ENCODE data around the gene MRPL53.

The MRPL53 gene

DNA sequence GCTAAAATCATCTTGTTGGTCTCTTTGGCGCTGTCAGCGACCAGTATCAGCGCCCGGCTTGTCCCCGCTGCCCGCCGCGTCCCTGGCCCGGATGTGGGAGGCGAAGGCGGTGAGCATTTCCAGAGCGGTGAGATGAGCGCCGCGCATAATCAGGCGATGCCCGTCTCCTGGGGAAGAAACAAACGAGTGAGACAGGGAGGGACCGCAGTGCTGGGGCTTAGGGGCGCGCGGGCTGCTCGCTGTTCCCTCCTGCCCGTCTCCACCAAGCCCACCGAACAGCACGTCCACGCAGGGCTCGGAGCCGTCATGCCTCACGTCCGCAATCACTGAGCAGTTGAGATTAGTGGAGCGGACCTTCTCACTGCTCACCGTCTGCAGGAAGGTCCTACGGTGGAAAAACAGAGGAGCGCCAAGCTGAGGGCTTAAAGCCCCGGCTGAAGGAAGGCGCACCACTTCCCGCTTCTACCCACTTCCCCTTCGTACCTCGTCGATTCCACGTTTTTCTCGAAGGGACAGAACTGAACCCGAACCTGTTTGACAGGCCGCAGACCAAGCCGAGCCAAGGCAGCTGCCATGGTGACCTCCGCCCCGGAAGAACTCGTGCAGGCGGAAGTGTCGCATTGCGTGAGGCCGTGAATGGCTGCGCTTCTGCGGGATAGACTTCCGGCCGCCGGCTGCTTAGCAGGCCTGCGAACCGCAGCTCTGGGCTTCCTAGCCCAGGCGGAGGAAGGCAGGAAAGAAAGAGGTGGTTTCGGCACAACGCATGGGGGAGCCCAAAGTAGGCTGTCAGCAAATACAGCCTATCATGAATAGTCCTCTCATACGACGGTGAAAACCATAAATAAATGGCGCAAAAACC is at the start of gene MRPL53:
Gene MRPL53, minus strand, starts transcription at position 595 of the 859 bp plus-strand sequence. Its CDS starts 20 bp downstream, at position 575.
- peak; percentile 94 to 96 for DNase-seq (ENCODE audit: low read depth in 1 of 2, low spot score in 1 of 2)

DNA sequence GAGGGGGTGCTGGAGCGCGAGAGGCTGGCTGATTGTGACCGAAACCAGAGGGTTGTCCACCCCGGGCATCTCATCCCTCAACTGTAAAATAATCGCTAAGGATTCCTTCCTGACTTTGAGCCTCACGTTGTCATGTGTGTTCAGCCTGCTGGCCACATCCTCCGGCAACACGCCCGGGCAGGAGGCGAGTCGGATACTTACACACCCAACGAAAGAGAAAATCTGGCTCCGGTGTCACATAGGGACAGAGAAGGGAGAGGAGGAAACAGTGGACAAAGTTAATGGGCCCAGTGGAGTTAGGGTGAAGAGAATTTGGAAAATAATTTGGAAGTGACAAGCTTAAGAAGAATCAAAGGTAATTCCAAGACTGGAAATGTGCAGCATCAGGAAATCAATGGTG is 44.2 kb upstream of the MRPL53 start:
- DNase-seq (ENCODE audit: low read depth in 1 of 2, low spot score in 1 of 2): no peak

DNA sequence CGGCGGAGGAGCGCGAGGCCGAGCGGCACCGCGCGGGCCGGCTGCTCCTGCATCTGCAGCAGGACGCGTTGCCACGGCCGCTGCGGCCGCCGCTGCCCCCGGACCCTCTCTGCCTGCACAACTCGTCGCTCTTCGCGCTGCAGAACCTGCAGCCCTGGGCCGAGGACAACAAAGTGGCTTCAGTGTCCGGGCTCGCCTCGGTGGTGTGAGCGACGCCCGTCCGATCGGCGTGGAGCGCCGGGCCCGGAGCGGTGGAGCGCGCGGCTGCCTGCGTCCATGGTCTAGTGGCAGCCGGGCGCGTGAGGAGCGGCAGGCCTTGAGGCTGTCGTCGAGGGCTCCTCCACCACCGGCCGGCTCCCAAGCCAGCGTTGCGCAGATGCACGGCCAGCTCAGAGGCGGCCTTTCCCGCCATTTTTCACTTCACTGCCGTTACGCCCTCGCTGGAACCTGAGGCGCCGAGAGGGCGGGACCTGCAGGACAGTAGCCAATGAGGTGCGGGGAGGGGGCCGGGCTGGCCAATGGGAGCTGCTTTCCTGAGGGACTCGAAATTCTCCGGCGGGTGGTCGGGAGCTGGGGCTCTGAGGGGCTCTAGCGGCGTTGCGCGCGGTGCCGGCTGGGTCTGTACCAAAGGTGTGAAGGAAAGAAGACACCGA is 43.6 kb upstream of the MRPL53 start:
- peak; percentile 49 to 76 for DNase-seq (ENCODE audit: low read depth in 1 of 2, low spot score in 1 of 2)

DNA sequence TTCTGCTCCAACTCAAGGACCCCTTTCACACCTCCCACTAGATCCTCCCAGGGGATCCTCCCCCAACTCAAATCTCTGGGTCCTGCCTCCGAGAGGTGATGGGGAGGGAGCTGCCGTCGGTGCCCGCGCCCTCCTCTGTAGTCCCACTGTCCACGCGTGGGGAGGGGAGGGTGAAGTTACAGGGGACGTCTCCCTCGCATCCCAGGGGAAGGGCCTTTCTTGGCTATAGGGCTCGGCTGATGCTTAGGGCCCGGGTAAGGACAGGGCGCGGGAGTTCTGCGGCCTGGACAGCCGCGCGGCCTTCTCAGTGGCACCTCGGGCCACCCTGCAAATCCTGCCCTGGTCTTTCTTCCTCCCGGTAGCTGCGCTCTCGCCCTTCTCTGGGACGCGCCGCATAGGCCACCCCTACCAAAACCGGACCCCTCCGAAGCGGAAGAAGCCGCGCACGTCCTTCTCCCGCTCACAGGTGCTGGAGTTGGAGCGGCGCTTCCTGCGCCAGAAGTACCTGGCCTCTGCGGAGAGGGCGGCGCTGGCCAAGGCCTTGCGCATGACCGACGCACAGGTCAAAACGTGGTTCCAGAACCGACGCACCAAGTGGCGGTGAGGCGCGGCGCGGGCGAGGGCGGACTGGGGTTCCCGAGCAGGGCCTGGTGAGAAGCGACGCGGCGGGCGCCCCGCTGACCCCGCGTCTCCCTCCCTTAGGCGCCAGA is 42.9 kb upstream of the MRPL53 start:
- no peak for DNase-seq (ENCODE audit: low read depth in 1 of 2, low spot score in 1 of 2)

DNA sequence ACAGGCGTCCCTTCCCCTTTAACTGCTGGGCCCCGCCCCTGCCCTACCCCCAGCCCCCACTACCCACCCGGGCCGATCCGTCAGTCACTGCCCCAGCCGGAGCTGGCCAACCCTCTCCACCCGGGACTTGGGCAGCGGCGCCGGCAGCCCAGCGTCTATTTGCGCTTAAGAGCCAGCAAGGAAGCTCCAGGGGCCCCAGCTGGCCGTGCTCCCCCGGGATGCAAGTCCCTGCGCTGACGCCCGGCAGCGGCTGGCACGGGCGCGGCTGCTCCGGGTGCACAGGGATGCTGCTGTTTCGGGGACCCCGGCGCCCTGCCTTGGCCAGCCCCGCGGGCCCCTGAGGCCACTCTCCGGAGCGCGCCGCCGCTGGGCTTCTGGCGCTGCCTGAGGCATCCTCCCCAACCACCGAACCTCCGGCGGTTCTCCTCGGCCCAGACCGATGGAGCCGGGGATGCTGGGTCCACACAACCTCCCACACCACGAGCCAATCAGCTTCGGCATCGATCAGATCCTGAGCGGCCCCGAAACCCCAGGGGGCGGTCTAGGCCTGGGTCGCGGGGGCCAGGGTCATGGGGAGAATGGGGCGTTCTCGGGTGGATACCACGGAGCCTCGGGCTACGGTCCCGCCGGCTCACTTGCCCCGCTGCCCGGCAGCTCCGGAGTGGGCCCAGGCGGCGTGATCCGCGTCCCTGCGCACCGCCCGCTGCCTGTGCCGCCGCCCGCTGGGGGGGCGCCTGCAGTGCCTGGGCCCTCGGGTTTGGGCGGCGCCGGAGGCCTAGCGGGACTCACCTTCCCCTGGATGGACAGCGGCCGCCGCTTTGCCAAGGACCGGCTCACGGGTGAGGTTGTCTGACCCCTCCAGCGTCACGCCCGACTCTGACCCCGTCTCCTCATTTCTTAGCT is 42.1 kb upstream of the MRPL53 start, which contains the start of gene TLX2:
Gene TLX2, plus strand, starts transcription at position 83 of the 903 bp plus-strand sequence. Its CDS starts 357 bp downstream, at position 440.
- no peak for DNase-seq (ENCODE audit: low read depth in 1 of 2, low spot score in 1 of 2)

DNA sequence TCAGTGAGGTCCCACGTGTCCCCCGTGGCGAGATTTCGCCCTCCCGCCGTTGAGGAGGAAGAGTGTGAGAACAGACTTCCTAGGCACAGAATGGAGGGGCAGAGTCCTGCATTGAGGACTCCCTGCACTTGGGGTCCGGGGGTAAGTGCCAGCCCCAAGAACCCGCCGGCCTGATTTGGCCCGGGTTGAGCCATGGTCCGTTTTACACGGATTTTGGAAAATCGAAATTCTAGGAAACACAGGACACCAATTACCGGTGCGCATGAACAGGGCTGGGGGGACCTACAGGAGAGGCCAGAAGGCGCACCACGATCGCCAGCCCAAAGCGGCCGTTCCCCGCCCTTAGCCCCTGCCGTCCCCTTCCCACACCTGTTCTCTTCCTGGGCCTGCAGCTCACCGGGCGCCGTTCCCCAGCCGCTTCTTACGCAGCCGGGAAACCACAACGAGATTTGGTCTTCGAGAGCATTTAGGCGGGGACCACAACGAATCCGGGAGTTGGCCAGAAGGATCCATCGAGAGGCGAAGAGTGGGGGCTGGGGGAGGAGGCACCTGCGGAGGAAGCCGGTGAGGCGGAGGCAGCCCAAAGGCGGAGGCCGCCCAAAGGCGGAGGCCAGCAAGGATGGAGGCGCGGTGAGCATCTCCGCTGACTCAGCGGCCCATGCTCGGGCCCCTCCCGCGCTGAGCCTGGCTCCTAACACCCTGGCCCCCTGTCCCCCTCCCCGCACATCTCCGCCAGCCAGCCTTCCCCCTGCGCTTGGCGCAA is 41.3 kb upstream of the MRPL53 start:
- no peak for DNase-seq (ENCODE audit: low read depth in 1 of 2, low spot score in 1 of 2)

DNA sequence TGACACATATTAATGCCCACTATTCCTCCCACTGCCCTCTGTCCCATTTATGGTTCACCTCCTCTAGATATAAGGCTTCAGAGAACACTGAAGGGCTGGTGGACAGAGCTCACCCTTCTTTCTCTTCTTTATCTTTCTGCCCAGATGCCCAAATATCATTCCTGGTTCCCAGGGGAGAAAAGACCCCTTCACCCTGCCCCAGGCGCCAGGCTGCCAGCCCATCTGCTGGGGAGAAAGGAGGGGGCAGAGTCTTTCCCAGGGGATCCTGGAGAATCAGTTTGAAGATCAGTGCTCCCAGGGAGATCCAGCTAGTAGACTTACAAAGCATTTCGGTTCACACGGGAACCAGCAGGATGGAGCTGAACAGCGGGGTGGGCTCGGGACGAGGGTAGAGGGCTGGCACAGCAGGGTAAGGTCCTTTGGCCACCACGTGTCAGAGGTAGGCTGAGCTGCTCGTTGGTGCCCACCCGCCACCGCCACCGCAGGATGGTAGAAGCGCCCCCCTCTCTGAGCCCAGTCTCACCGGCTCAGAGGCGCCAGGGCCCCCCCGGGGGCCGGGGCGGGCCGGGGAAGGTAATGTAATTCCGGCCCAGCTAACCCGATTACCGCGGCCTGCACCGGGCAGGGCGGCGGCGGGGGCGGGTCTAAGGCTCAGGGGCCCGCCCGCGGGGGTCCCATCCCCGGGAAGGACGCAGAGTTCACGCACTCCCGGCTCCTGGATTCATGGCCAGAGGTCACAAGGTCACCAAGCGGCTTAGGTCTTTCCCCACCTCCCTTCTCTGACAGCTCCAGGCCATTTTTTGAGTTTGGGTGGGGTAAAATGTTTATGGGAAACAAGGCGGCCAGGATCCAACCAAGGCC is 40.5 kb upstream of the MRPL53 start:
- DNase-seq (ENCODE audit: low read depth in 1 of 2, low spot score in 1 of 2): no peak

DNA sequence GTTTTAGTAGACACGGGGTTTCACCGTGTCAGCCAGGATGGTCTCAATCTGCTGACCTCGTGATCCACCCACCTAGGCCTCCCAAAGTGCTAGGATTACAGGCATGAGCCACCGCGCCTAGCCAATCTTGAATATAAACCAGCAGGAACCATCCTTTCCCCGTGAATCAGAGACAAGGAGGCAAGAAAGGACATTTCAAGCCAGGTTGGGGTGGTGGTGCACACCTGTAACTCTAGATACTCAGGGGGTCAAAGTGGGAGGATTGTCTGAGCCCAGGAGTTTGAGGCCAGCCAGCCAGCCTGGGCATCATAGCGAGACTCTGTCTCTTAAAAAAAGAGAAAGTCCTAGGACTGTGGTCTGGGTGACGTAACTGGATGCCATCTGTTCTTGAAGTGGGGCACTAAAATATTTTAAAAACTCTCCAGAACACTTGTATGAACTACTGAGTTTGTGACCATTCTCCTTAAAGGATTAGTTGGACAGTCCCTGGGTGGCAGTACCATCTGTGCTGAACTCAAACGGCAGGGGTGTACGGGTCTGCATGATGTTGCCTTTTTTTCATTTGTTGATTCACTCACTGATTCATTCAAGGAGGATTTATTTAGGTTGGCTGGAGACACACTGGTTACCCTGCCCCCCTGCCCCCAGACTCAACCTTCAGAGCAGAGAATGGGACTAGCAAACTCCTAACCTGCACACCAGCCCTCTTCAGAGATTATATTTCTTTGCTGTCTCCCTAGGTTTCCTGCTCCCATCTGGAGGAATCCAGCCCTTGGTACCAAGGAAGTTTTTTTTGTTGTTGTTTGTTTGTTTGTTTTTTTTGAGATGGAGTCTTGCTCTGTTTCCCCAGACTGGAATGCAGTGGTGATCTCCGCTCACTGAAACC is 38.9 kb upstream of the MRPL53 start:
- no peak for DNase-seq (ENCODE audit: low read depth in 1 of 2, low spot score in 1 of 2)

DNA sequence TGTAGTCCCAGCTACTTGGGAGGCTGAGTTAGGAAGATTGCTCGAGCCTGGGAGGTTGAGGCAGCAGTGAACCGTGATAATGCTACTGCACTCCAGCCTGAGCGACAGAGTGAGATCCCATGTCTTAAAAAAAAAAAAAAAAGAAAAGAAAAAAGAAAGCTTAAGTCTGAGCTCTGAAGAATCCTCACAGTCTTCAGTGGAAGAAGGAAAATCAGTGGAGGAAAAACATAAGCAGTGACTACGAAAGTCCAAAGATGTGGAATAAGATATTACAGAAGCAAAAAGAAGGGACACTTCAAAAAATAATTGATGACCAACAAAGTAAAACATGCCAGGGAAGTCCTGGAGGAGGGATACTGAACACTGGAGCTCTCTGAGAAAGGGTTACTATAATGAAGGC is 37.8 kb upstream of the MRPL53 start:
- no peak for DNase-seq (ENCODE audit: low read depth in 1 of 2, low spot score in 1 of 2)

DNA sequence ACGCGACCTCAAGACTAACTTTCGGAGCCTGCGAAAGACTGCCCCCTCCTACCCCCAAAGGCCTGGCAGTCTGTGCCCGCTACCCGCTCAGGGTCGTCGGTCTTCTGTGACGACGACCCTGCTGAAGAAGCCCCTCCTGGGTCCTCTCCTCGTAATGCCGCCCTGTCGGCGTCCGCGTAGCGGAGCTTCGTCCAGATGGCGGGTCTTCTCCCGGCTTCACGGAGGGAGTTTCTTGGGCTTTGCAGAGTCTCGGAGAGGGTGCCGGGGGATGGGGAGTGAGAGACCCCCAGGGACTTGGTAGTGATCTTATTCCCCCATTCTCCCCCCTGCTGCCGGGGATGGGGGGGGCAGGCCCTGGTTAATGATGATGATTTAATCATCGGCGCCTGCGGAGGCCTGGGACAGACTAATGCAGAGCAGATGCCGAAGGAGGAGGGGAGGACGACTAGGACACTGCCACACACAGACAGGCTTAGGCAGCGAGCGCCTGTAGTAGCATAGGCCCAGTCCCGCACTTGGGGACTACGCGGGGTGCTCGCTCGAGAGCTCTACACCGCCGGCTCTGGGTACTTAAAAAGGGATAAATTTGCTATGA is 35.5 kb upstream of the MRPL53 start:
- DNase-seq (ENCODE audit: low read depth in 1 of 2, low spot score in 1 of 2): no peak

DNA sequence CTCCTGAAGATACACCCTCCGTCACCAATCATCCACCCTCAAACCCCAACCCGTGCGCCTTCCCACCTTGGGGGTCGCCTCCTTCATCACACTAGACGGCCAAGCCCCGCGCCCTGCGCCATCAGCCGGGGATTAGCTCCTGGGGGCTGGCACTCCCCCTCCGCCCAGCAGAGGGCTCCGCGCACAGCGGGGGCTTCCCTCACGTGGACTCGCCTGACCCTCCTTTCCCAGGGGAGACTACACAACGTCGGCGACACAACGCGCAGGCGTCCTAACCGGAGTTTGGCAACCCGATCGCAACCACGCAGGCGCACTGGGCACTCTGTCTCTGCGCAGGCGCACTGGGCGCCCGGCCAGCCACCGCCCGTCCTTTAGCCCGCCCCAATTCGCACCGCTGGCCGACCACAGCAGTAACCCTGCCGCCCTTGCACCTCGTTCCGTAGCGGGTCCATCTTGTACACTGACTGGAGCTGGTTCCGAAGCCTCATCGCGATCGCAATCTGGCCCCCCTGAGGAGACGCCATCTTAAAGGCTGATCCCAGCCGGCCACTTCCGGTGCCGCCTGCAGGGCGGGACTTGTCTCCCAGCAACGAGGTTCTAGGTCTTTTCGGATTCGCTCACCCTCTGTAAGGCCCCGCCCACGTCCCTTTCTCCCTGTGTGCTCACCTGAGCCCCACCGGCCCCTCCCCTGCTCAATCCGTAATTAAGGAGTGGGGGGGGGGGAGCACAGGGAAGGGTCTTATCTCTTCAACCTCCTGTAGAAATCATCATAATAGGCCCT is 34.9 kb upstream of the MRPL53 start, which contains the start of gene PCGF1:
Gene PCGF1, minus strand, starts transcription at position 551 of the 781 bp plus-strand sequence. Its CDS starts 27 bp downstream, at position 524.
- DNase-seq (ENCODE audit: low read depth in 1 of 2, low spot score in 1 of 2): peak; percentile 98

DNA sequence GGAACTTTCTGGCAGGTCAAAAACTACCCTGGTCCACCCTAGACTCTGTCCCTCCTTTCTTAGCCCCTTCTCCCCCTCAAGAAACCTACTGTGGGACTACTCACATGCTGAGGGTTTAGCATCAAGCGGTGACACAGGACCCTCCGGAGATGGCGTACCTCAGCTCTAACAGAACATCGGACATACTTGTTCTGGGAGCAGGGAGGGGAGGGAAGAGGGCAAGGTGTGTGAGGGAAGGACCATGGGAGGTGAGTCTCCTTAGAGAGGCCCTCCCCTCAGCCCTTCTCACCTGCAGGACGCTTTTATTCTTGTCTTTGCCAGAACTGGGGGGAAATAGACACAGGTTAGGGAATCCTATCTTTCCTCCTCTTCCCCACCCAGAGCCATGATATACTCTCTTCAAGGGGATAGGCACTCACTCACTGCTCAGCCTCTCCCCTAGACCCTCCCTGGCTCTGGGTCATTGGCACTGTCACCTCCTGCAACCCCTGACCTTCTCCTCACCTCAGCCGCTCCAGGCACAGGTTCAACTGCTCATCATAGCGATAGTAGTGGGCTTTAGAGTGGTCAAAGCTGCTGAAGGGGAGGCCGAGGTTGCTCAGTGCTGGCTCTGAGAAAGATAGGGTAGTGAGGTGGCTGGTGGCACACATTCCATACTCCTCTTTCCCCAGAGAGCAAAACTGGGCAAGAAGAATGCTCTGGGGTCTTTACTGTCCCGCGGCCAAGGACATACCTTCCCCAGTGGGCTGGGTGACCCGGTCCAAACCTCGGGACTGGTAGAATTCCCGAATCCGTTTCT is 33.2 kb upstream of the MRPL53 start:
- no peak for DNase-seq (ENCODE audit: low read depth in 1 of 2, low spot score in 1 of 2)

DNA sequence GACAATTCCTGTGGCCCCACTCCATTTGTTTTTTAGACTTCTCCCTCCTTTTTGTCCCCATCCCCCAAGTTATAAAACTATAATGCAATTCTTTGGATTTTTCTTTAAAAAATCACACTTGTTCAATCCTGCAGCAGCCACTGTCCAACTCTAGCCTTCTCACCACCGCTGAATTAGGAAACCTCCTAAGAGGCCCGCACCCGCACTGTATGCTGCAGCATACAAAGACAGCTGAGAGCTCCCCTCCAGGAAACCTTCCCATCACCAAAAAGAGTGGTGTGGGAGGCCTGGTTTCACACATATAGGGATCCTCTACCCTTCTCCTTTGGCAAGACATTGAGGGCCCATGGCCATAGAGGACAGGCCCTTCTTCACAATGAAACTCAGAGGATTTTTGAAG is 32.1 kb upstream of the MRPL53 start:
- DNase-seq (ENCODE audit: low read depth in 1 of 2, low spot score in 1 of 2): no peak

DNA sequence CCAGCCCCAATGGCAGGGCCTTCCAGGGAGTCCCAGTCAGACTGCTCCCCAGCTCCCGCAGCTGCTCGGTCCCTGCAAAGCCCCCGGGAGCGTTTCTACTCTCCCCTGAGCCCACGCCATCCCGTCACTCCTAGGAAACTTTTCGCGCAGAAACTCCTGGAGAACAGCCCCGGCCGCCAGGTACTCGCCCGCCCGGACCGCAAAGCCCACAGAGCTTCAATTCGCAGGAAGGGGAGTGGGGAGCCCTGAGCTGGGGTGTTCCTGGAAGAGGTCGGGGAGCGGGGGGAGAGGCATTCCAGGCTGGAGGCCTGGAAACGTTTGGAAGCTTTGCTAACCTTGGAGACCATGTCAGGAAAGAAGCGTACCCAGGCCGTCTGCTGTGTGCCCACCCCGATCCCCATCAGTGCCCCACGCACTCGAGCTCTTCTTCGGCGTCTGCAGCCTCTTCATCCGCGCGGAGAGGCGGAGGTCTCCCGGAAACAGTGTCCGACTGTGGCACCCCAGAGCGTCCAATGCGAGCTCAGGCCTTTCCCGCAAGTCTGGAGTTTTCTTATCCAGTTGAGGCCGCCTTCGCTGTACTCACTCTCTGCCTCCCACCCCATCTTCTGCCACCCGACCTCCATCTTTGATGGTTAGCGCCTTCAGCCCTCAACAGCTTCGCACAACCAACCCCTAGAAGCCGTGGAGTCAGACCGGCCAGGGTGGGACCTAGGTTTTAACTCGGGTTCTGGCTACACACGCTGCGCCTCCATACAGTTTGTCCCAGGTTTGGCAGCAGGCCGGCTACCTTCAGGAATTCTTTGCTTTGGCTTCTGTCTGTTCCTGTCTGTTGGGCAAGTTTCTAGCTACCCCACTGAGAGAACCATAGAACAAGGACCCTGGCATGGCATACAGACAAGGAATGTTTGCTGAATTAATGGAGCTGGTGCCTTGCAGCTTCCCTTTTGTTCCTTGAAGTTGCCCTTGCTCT is 31.3 kb upstream of the MRPL53 start:
- DNase-seq (ENCODE audit: low read depth in 1 of 2, low spot score in 1 of 2): no peak
